ENCODE data around the gene UMAD1.
A peak's percentile ranks its signal among the peaks of the same experiment; 100 is the strongest.

The UMAD1 gene

DNA sequence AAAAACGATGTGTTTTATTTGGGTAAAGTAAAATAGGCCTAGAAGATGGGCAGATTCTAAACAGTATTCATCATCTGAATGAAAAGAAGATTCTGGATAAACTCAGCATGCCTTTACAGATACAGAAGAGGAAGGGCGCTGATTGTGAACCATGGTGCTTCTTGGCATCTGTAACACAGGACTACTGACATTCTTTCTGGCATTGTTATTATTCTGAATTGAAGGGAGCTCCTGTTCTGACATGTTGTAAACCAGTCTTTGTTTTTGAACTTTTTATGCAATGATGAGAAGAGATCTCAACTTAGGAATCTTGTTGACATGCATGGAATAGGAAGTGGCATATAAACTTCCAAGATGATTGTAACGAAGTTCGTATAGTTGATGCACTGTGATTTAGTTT lies 64.3 kb downstream of the UMAD1 start:
- Histone ChIP-seq H3K36me3 (no peaks in the 10 kb centered on the region), H3K9me3 (replicated peaks in 1 of 11) (no peaks in the 10 kb centered on the region), H3K4me1 (peaks cover 0 to 26% (median 14%) of the 10 kb centered on the region in 10 experiments; a peak in 16 of 20 replicates), H3K9ac (no peak overlapping the region), H4K20me1 (no peaks in the 10 kb centered on the region), H3K27ac (no peak overlapping the region), H3K4me3 (no peak overlapping the region), H3K4me2 (no peak overlapping the region), H3K27me3 (no peaks in the 10 kb centered on the region)
- TF ChIP-seq Cebpa-rat (IDR thresholded peaks at IDR 0.05), result no peak

DNA sequence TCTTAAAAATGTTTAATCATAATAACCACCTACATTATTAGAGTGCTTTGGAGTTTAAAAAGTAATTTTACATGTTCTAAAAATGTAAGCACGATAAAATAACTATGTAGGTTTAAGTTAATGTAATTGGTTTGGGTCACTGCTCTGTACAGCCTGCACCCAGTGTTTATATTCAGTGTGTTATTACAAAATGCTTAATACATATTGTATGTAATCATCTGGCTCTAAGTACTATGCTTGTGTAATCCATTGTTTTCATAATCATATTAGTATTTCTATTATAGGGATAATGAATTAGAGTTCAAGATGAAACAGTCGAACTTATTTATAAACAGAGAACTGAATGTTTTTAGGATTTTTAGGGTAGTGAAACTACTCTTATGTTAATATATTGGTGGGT lies 64.8 kb downstream of the UMAD1 start:
- H3K36me3 ChIP-seq, result no peaks in the 10 kb centered on the region
- H3K4me2 ChIP-seq, result no peak overlapping the region
- no peak overlapping the region for H3K4me3 ChIP-seq
- no peaks in the 10 kb centered on the region for H3K27me3 ChIP-seq
- peaks cover 0 to 21% (median 11%) of the 10 kb centered on the region in 10 experiments; a peak in 14 of 20 replicates for H3K4me1 ChIP-seq
- TF ChIP-seq Cebpa-rat (IDR thresholded peaks at IDR 0.05), result no peak
- no peaks in the 10 kb centered on the region for H4K20me1 ChIP-seq
- no peaks in the 10 kb centered on the region for H3K9me3 ChIP-seq (replicated peaks in 1 of 11)
- H3K27ac ChIP-seq, result no peak overlapping the region
- no peak overlapping the region for H3K9ac ChIP-seq

DNA sequence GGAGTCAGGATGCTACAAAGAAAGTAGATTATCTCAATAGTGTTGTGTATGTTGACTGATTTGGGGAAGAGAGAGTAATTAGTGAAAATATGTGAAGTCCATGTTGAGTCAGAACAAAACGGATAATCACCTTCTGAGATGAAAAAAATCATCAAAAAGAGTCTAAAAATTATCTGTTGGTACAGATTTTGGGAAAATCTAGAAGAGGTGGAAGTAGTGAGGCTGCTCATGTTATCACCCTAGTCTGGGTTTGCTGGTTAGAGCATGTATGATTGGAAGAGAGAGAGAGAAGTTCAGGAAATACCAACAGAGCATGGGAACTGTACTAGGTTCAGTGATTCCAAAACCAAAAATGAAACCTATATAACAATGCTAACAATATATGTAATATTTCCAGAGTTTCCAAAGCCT lies 65.6 kb downstream of the UMAD1 start:
- Histone ChIP-seq H3K36me3 (no peaks in the 10 kb centered on the region), H3K27me3 (no peaks in the 10 kb centered on the region), H3K9me3 (replicated peaks in 1 of 11) (no peaks in the 10 kb centered on the region), H3K27ac (peak overlapping the region in 1 of 11 experiments; percentile 5; a peak in 1 of 22 replicates), H3K4me1 (peaks cover 0 to 16% (median 11%) of the 10 kb centered on the region in 10 experiments; a peak in 14 of 20 replicates), H3K4me2 (peak overlapping the region in 7 of 11 experiments; percentile 3 to 37 (median 22); a peak in 7 of 22 replicates), H4K20me1 (no peaks in the 10 kb centered on the region), H3K4me3 (no peak overlapping the region), H3K9ac (no peak overlapping the region)
- TF ChIP-seq Cebpa-rat (IDR thresholded peaks at IDR 0.05), result no peak

DNA sequence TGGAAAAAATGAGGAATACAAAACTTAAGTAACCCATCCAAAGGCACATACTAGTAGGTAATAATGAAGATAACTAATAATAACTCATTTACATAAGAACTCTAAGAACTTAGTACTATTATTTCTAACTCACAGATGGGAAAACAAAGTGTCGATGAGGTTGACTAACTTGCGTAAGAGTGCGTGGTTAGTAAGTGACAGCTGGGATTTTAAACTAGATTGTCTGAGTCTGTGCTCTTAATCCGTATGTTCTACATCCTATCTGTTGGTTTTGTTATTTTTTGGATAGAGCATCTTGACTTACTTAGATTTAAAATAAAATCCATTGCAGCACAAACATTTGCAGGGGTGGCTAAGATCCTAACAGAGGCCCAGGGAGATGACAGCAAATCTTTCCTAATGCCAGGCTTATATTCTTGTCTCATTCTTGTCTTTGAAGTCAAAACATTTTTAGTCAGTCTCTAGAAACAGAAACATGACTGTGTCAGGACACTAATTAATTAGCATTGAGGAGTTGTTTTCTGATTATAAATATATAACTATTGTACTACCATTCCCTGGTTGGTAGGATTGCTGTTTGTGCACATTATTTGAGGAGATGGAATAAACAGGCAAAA lies 66.1 kb downstream of the UMAD1 start:
- Histone ChIP-seq H3K9me3 (replicated peaks in 1 of 11) (no peaks in the 10 kb centered on the region), H3K4me2 (peak overlapping the region in 8 of 11 experiments; percentile 3 to 37 (median 22); a peak in 10 of 22 replicates), H3K9ac (no peak overlapping the region), H3K36me3 (no peaks in the 10 kb centered on the region), H3K4me1 (peaks cover 0 to 13% (median 10%) of the 10 kb centered on the region in 10 experiments; a peak in 14 of 20 replicates), H3K27ac (peak overlapping the region in 1 of 11 experiments; percentile 5; a peak in 1 of 22 replicates), H3K4me3 (no peak overlapping the region), H4K20me1 (no peaks in the 10 kb centered on the region), H3K27me3 (no peaks in the 10 kb centered on the region)
- no peak for TF ChIP-seq Cebpa-rat (IDR thresholded peaks at IDR 0.05)

DNA sequence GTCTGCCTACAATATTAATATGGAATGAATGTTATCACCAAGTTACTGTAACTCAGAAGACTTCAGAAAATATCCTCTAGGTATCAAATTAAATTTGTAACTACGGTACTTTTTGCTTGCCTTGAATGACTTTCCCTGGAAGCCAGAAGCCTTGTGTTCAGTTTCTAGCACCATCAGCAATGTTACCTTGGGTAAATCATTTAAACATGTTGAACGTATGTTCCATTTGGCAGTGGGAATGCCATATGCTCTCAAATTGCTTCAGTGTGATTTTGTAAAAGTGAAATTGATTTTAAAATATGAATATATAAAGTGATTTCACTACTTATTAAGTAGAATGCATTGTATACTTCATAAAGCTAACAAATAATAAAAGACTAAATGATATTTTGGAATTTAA lies 66.7 kb downstream of the UMAD1 start:
- H3K36me3 ChIP-seq, result no peaks in the 10 kb centered on the region
- H3K27ac ChIP-seq, result no peak overlapping the region
- peaks cover 0 to 13% (median 10%) of the 10 kb centered on the region in 10 experiments; a peak in 14 of 20 replicates for H3K4me1 ChIP-seq
- no peaks in the 10 kb centered on the region for H3K9me3 ChIP-seq (replicated peaks in 1 of 11)
- no peak overlapping the region for H3K4me2 ChIP-seq
- no peaks in the 10 kb centered on the region for H4K20me1 ChIP-seq
- TF ChIP-seq Cebpa-rat (IDR thresholded peaks at IDR 0.05), result no peak
- no peak overlapping the region for H3K9ac ChIP-seq
- no peaks in the 10 kb centered on the region for H3K27me3 ChIP-seq
- no peak overlapping the region for H3K4me3 ChIP-seq

DNA sequence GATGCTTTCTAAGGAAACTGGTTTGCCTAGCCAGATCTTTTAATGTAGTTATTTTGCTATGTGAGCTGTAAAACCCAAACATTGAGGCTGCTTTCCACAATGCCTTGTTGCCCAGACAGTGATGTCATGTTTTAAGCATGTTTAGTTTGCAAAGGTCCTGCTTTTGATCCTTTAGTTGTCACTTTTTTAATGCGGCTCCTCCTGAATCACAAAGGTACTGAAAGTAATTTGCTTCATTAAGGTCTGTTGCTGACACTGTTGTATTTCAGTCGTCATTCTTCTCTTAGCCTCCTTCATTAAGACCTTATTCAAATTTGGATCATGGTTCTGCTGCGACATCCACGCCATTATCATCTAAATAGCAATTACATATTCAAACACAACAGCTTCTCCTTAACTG lies 67.3 kb downstream of the UMAD1 start:
- H3K36me3 ChIP-seq, result no peaks in the 10 kb centered on the region
- no peak for TF ChIP-seq Cebpa-rat (IDR thresholded peaks at IDR 0.05)
- H3K9ac ChIP-seq, result no peak overlapping the region
- peaks cover 0 to 13% (median 10%) of the 10 kb centered on the region in 10 experiments; a peak in 14 of 20 replicates for H3K4me1 ChIP-seq
- no peak overlapping the region for H3K27ac ChIP-seq
- no peak overlapping the region for H3K4me3 ChIP-seq
- no peaks in the 10 kb centered on the region for H4K20me1 ChIP-seq
- H3K27me3 ChIP-seq, result no peaks in the 10 kb centered on the region
- H3K9me3 ChIP-seq (replicated peaks in 1 of 11), result no peaks in the 10 kb centered on the region
- H3K4me2 ChIP-seq, result no peak overlapping the region

DNA sequence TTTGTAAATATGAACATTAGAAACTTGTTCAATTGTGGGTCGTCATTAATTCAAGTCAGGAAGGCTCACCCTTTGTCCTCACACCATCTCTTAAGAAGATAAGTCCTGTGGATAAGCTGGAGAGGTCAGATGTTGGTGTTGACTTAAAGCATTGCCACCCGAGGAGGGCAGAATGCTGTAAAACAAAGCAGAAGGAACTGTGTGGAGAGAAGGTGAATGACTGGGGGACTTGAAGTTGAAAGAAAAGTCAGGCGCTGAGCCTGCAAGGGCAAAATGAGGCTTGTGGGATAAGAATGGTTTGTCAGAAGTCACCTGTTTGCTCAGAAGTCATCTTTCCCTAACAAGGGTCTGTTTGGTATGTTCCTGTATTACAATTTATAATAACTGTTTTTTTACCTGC lies 68.7 kb downstream of the UMAD1 start:
- peaks cover 0 to 13% (median 11%) of the 10 kb centered on the region in 10 experiments; a peak in 17 of 20 replicates for H3K4me1 ChIP-seq
- no peak overlapping the region for H3K9ac ChIP-seq
- no peak overlapping the region for H3K27ac ChIP-seq
- no peak overlapping the region for H3K4me2 ChIP-seq
- H3K4me3 ChIP-seq, result no peak overlapping the region
- H3K36me3 ChIP-seq, result no peaks in the 10 kb centered on the region
- H4K20me1 ChIP-seq, result no peaks in the 10 kb centered on the region
- TF ChIP-seq Cebpa-rat (IDR thresholded peaks at IDR 0.05), result no peak
- H3K9me3 ChIP-seq (replicated peaks in 1 of 11), result no peaks in the 10 kb centered on the region
- no peaks in the 10 kb centered on the region for H3K27me3 ChIP-seq

DNA sequence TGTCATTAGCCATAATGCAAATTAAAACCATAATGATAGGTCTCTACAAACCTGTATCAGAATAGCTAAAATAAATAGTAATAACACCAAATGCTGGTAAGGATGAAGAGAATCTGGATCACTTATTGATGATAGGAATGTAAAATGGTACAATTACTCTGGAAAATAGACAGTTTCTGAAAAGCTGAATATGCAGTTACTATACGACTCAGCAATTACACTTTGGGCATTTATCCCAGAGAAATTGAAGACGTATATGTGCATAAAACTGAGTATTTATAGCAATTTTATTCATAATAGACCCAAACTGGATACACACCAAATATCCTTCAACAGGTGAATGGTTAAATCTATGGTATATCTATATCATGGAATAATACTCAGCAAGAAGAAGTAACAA lies 69.9 kb downstream of the UMAD1 start:
- Histone ChIP-seq H3K4me1 (peaks cover 0 to 13% (median 11%) of the 10 kb centered on the region in 10 experiments; a peak in 17 of 20 replicates), H3K36me3 (no peaks in the 10 kb centered on the region), H3K27me3 (no peaks in the 10 kb centered on the region), H3K4me2 (no peak overlapping the region), H3K4me3 (no peak overlapping the region), H4K20me1 (no peaks in the 10 kb centered on the region), H3K9me3 (replicated peaks in 1 of 11) (no peaks in the 10 kb centered on the region), H3K9ac (no peak overlapping the region), H3K27ac (no peak overlapping the region)
- TF ChIP-seq Cebpa-rat (IDR thresholded peaks at IDR 0.05), result no peak

DNA sequence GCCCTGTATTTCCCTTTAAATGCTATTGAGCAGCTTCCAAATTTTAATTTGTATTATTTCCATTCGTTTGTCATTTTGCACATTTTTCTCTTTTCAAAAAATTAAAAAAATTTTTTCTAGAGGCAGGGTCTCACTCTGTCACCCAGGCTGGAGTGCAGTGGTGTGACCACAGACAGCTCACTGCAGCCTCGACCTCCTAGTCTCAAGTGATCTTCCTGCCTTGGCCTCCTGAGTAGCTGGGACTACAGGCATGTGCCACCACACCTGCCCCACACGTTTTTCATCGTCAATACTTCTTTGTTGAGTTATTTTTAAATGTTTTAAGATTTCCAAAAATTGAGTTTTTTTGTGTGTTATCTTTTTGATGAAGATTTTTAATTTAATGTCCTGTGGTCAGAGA lies 73.2 kb downstream of the UMAD1 start:
- H3K4me2 ChIP-seq, result no peak overlapping the region; a peak in 1 of 22 replicates

More for the DNA sequence above, 73.2 kb downstream of the UMAD1 start:
- peaks cover 0 to 20% (median 7%) of the 10 kb centered on the region in 10 experiments; a peak in 13 of 20 replicates for H3K4me1 ChIP-seq
- H3K9ac ChIP-seq, result no peak overlapping the region
- H3K27me3 ChIP-seq, result no peaks in the 10 kb centered on the region
- H3K27ac ChIP-seq, result no peak overlapping the region
- no peak overlapping the region for H3K4me3 ChIP-seq
- TF ChIP-seq Cebpa-rat (IDR thresholded peaks at IDR 0.05), result no peak
- peaks cover 9 to 16% (median 11%) of the 10 kb centered on the region in 11 experiments; a peak in 21 of 22 replicates for H3K9me3 ChIP-seq (replicated peaks in 1 of 11)
- 0 out of 22 replicates have a peak, but pooled peaks cover 0 to 5% (median 0%) of the 10 kb centered on the region in 11 experiments for H3K36me3 ChIP-seq
- H4K20me1 ChIP-seq, result no peaks in the 10 kb centered on the region

Data from BLaER1 treated with 17β-estradiol and CSF1 and Interleukin-3, amounts not matched to agents 10 nM and 100 nM (cell line).